Esophagus squamous epithelium (tissue), 5 donors: ENCODE measurements around the gene SYTL2. TPM values are rescaled to one million over a fixed set of nuclear protein-coding genes. Genes with fewer than 3 reads are reported as not detected.
A peak's percentile ranks its signal among the peaks of the same experiment; 100 is the strongest.
"Not testable (repeated sequence)": the region's sequence is repeated elsewhere in the genome, so short reads cannot be mapped to it uniquely, and the experiment has no call there.

Experiments used
- DNase-seq: peaks from one replicate; lab custom pipeline; 2025; lab: John Stamatoyannopoulos, UW
- H3K27ac ChIP-seq, 4 donors: fragments of 200-600 bp; sonication (generic); one replicate each; pipeline ENCODE4 v1.5.1; 2016 to 2019; ENCODE audit warnings: mild to moderate bottlenecking in 1 of 4
- H3K27me3 ChIP-seq, 4 donors: fragments of 200-600 bp; sonication (generic); 1 replicate in 3 of 4; 2 replicates in 1 of 4; pipeline versions ENCODE4 v1.5.1 to v1.6.0; 2017 to 2021; ENCODE audit warnings: antibody characterized with exemption in 1 of 4
- H3K36me3 ChIP-seq, 3 donors: fragments of 200-600 bp; sonication (generic); one replicate each; pipeline ENCODE4 v1.5.1; 2016 to 2019
- H3K4me1 ChIP-seq, 3 donors: fragments of 200-600 bp; sonication (generic); one replicate each; pipeline ENCODE4 v1.5.1; 2017 to 2019
- H3K4me3 ChIP-seq, 4 donors: fragments of 200-600 bp; sonication (generic); 1 replicate in 3 of 4; 2 replicates in 1 of 4; pipeline ENCODE4 v1.5.1; 2016 to 2019; ENCODE audit warnings: mild to moderate bottlenecking in 2 of 4, moderate library complexity in 1 of 4
- H3K9me3 ChIP-seq, 3 donors: fragments of 200-600 bp; sonication (generic); one replicate each; pipeline ENCODE4 v1.5.1; 2016 to 2019
- CTCF ChIP-seq, 6 experiments: fragments of 450-650 bp in 4 of 6; fragments of 200-600 bp in 2 of 6; sonication (generic) in 2 of 6; IDR thresholded peaks; one replicate each; pipeline ENCODE4 v1.5.1; 2016 to 2019; ENCODE audit warnings: antibody characterized with exemption in 6 of 6, mild to moderate bottlenecking in 4 of 6, moderate library complexity in 4 of 6
- POLR2A ChIP-seq, 4 donors: fragments of 450-650 bp; IDR thresholded peaks; one replicate each; pipeline ENCODE4 v1.6.1; 2017; ENCODE audit warnings: antibody characterized with exemption in 4 of 4, mild to moderate bottlenecking in 4 of 4, moderate library complexity in 3 of 4
- WGBS, 2 donors: methylation state at CpG; one replicate each; pipeline ENCODE4 v1.1.5; 2018; 5-methylcytosine and 5-hydroxymethylcytosine counted together
- intact Hi-C: fragments of 100-400 bp; cut with DNase I; formaldehyde crosslinking; loops from one replicate; pipeline ENCODE4 v1.15.0; 2022
- total RNA-seq, 4 donors: library from RNA; depleted of rRNA; stranded (reverse); fragments of >200 nt; gene quantifications; one replicate each; pipeline ENCODE4 v1.1.0, GENCODE V29; 2016
- donor health status: DM: yes; HTN: yes; CAD: no.

SYTL2 gene
- total RNA-seq, 4 donors from 2014 or later = 8.8 to 16.0 (median 9.2) TPM

DNA sequence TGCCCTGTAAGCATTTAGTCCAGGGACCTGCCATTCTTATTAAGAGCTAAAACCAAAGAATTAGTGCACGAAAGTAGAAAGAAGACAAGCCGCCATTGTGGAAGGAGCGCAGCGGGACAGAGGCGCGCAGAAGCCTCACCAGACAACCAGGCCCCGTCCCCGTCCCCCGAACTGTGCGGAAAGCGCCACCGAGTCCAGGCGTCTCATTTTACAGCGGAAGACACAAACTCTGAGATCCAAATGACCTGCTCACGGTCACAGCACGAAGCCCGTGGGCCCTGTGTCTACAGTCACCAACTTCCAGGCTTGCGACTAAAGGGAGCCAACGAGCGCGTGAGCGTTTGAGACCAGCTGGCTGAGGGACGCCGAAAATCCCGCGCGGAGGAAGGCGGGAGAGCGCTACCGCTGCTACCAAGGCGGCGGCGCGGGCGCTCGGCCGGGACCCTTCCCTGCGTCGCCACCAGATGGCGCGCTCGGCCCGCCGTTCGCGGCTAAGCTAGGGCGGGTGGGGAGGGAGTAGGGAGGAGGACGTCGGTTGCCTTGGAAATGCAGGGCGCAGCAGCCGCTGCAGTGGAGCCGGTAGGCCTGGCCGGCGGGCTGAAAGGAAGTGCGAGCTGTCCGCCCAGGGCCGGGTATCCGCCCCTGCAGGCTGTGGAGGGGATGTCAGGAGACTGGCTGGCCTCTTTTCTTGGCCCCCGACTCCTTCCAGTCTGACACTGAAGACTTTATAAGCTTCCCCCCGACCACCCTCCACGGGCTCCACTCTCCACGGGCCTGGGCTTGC, 43.8 kb upstream of the SYTL2 start:
- TF ChIP-seq CTCF (IDR thresholded peaks at IDR 0.05) = peak; percentile 95 to 99 (median 96)
- no peak for TF ChIP-seq POLR2A (IDR thresholded peaks at IDR 0.05)
- Histone ChIP-seq H3K27ac (peak overlapping the region; percentile 81 to 88 (median 85)), H3K36me3 (no peaks in the 10 kb centered on the region), H3K4me1 (peaks cover 0 to 16% (median 4%) of the 10 kb centered on the region in 3 donors), H3K4me3 (peak overlapping the region; percentile 47 to 71 (median 53)), H3K27me3 (no peaks in the 10 kb centered on the region), H3K9me3 (no peaks in the 10 kb centered on the region)
- whole genome bisulfite sequencing, 2 donors = 1 to 2% methylated on average over 16 to 49 of the region's 62 CpGs
- DNase-seq = peak; percentile 55
- intact Hi-C loops = no loop called here

DNA sequence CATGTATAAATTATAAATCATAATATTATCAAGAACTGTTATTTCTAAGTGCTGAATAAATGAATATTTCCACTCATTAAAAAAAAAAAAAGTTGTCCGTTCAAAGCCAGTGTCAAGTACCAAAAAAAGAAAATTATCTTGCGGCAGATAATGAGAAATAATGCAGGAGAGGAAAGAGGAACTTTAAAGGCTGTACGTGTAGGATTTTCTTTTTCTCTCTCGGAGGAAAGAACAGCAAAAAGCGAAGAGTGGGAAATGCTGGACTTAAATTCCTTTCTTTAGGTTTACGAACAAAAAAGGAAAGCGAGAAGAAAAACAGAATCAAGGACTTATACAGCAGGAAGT, 43.2 kb upstream of the SYTL2 start:
- intact Hi-C loops = no loop called here
- WGBS, 2 donors = 19 to 28% methylated on average over 7 of the region's 7 CpGs
- TF ChIP-seq POLR2A (IDR thresholded peaks at IDR 0.05) (no peak), CTCF (IDR thresholded peaks at IDR 0.05) (no peak)
- no peaks in the 10 kb centered on the region for H3K9me3 ChIP-seq
- peaks cover 0 to 16% (median 4%) of the 10 kb centered on the region in 3 donors for H3K4me1 ChIP-seq
- no peak for DNase-seq
- no peaks in the 10 kb centered on the region for H3K27me3 ChIP-seq
- peak overlapping the region; percentile 81 to 88 (median 85) for H3K27ac ChIP-seq
- H3K36me3 ChIP-seq = no peaks in the 10 kb centered on the region
- peak overlapping the region; percentile 47 to 71 (median 53) for H3K4me3 ChIP-seq

GRCh38 chr11:85853541-85853940, 42.6 kb upstream of the SYTL2 start:
- intact Hi-C loops, H3K36me3 ChIP-seq, H3K27me3 ChIP-seq, H3K27ac ChIP-seq, H3K9me3 ChIP-seq, DNase-seq, H3K4me3 ChIP-seq: not testable (repeated sequence)
- WGBS, 2 donors = 93 to 99% methylated on average over 6 of the region's 7 CpGs
- peaks cover 0 to 16% (median 4%) of the 10 kb centered on the region in 3 donors for H3K4me1 ChIP-seq

- H3K9me3 ChIP-seq, DNase-seq, H3K27ac ChIP-seq, intact Hi-C loops, H3K4me3 ChIP-seq, H3K36me3 ChIP-seq, H3K27me3 ChIP-seq: not testable (repeated sequence)
- peaks cover 0 to 16% (median 4%) of the 10 kb centered on the region in 3 donors for H3K4me1 ChIP-seq
- no CpG with 5 or more reads among the region's 33 CpGs for WGBS, 2 donors
Observed at GRCh38 chr11:85852754-85853153, 41.8 kb upstream of the SYTL2 start.

GRCh38 chr11:85848556-85848955, 37.6 kb upstream of the SYTL2 start:
- H3K9me3 ChIP-seq = no peaks in the 10 kb centered on the region
- H3K27ac ChIP-seq = no peak overlapping the region
- no peak overlapping the region for H3K4me3 ChIP-seq
- TF ChIP-seq POLR2A (IDR thresholded peaks at IDR 0.05) (no peak), CTCF (IDR thresholded peaks at IDR 0.05) (no peak)
- intact Hi-C loops = no loop called here
- H3K4me1 ChIP-seq = peaks cover 0 to 7% (median 3%) of the 10 kb centered on the region in 3 donors
- no peak for DNase-seq
- no peaks in the 10 kb centered on the region for H3K27me3 ChIP-seq
- 90 to 100% methylated on average over 2 of the region's 2 CpGs for WGBS, 2 donors
- H3K36me3 ChIP-seq = no peaks in the 10 kb centered on the region

DNA sequence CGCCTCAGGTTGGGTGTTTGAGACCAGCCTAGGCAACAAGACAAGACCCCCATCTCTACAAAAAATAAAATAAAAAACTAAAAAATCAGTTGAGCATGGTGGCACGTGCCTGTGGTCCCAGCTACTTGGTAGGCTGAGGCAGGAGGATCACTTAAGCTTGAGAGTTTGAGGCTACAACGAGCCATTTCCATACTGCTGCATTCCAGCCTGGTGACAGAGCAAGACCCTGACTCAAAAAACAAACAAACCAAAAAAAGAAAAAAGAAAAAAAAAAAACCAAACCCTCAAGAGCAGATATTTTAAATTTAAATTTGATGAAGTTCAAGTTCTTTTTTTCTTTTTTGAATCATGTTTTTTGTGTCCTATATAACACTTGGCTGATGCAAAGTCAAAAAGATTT, 37.1 kb upstream of the SYTL2 start:
- peaks cover 0 to 7% (median 3%) of the 10 kb centered on the region in 3 donors for H3K4me1 ChIP-seq
- TF ChIP-seq POLR2A (IDR thresholded peaks at IDR 0.05) = no peak
- no peak for TF ChIP-seq CTCF (IDR thresholded peaks at IDR 0.05)

More for the DNA sequence above, 37.1 kb upstream of the SYTL2 start:
- no peaks in the 10 kb centered on the region for H3K27me3 ChIP-seq
- no peaks in the 10 kb centered on the region for H3K36me3 ChIP-seq
- no peaks in the 10 kb centered on the region for H3K9me3 ChIP-seq
- DNase-seq = no peak
- 71 to 92% methylated on average over 3 of the region's 3 CpGs for WGBS, 2 donors
- intact Hi-C loops = no loop called here
- H3K4me3 ChIP-seq = no peak overlapping the region
- H3K27ac ChIP-seq = no peak overlapping the region
